OCI-LY7 (cell line): ENCODE results near the gene ITPKB. TPM values are rescaled to one million over a fixed set of nuclear protein-coding genes. Genes with fewer than 3 reads are reported as not detected.

Source experiments
- BruUV-seq: library from RNA; stranded (reverse); fragments of 400-500 nt; replicated peaks from 2 replicates; lab custom pipeline; 2021; lab: Mats Ljungman, UMichigan
- CTCF ChIA-PET: fragments of 300-600 bp; sonication (Branson Sonifier 250); formaldehyde crosslinking; loops from one replicate; lab custom pipeline; 2022; ENCODE audit warnings: antibody characterized with exemption; ENCODE audit not compliant: unreplicated experiment; lab: Charles Lee
- POLR2A ChIA-PET: fragments of 300-600 bp; sonication (Branson Sonifier 250); formaldehyde crosslinking; loops from one replicate; lab custom pipeline; 2022; ENCODE audit warnings: antibody characterized with exemption; lab: Charles Lee
- DNase-seq: peaks from one replicate; pipeline ENCODE4 v3.0.0-alpha.2; 2015; ENCODE audit warnings: low spot score
- H2AFZ ChIP-seq: fragments of 200-600 bp; sonication (generic), shearing (Covaris generic); 2 replicates; pipeline ENCODE4 v1.6.1; 2014; ENCODE audit warnings: mild to moderate bottlenecking, antibody characterized with exemption, low read length, moderate library complexity
- H3K27ac ChIP-seq: fragments of 200-600 bp; sonication (generic); 2 replicates; pipeline ENCODE4 v1.5.1; 2014; ENCODE audit warnings: mixed run types, low read depth, mild to moderate bottlenecking, moderate library complexity, low read length, inconsistent platforms; ENCODE audit not compliant: poor library complexity, severe bottlenecking
- H3K36me3 ChIP-seq: fragments of 200-600 bp; sonication (generic); 2 replicates; pipeline ENCODE4 v1.6.1; 2014; ENCODE audit warnings: mild to moderate bottlenecking, antibody characterized with exemption, low read length, moderate library complexity, mixed read lengths; ENCODE audit not compliant: insufficient read depth
- H3K4me1 ChIP-seq: fragments of 200-600 bp; sonication (generic); 2 replicates; pipeline ENCODE4 v1.5.1; 2014; ENCODE audit warnings: mild to moderate bottlenecking, low read length; ENCODE audit not compliant: insufficient read depth, poor library complexity, severe bottlenecking
- H3K4me2 ChIP-seq: fragments of 200-600 bp; sonication (generic); 2 replicates; pipeline ENCODE4 v1.6.1; 2014; ENCODE audit warnings: mild to moderate bottlenecking, low read length
- H3K4me3 ChIP-seq: fragments of 200-600 bp; sonication (generic); 2 replicates; pipeline ENCODE4 v1.5.1; 2014; ENCODE audit warnings: mild to moderate bottlenecking, low read depth, low read length; ENCODE audit not compliant: poor library complexity, severe bottlenecking
- H3K79me2 ChIP-seq: fragments of 200-600 bp; sonication (generic); 2 replicates; pipeline ENCODE4 v1.6.1; 2016; ENCODE audit warnings: low read depth, mild to moderate bottlenecking, low read length, moderate library complexity, mixed read lengths; ENCODE audit not compliant: insufficient read depth
- H3K9me2 ChIP-seq: fragments of 200-600 bp; sonication (generic); 2 replicates; pipeline ENCODE4 v1.6.1; 2016; ENCODE audit warnings: mild to moderate bottlenecking, low read length, mixed read lengths; ENCODE audit not compliant: insufficient read depth
- H3K9me3 ChIP-seq: fragments of 200-600 bp; sonication (generic); 2 replicates; pipeline ENCODE4 v1.6.1; 2014; ENCODE audit warnings: mild to moderate bottlenecking, mixed run types, low read length, mixed read lengths
- H4K20me1 ChIP-seq: fragments of 200-600 bp; sonication (generic); 2 replicates; pipeline ENCODE4 v1.6.1; 2014; ENCODE audit warnings: mild to moderate bottlenecking, antibody characterized with exemption, low read length, moderate library complexity, mixed read lengths; ENCODE audit not compliant: insufficient read depth
- EZH2phosphoT487 ChIP-seq: fragments of 200-600 bp; sonication (generic); IDR thresholded peaks from 2 replicates; pipeline ENCODE4 v1.6.1; 2018; ENCODE audit warnings: low read depth, borderline replicate concordance, mild to moderate bottlenecking, mixed run types, antibody characterized with exemption, low read length, moderate library complexity, mixed read lengths
- intact Hi-C: fragments of 100-400 bp; cut with micrococcal nuclease; formaldehyde crosslinking; loops from one replicate; pipeline ENCODE4 v1.10.0; 2022; ENCODE audit not compliant: unreplicated experiment
- total RNA-seq, 2 experiments: library from RNA; depleted of rRNA in 1 of 2; stranded (reverse); fragments of >200 nt in 1 of 2; shearing (Covaris generic) in 1 of 2; gene quantifications; 2 replicates each; pipeline ENCODE4 v1.2.3, GENCODE V29; 2014 to 2022
- TF ChIP-seq, protein P1 (sequence below): fragments of 200-600 bp; sonication (generic); conservative IDR thresholded peaks from 2 replicates; pipeline ENCODE4 v1.5.1; 2014; ENCODE audit warnings: mild to moderate bottlenecking, antibody characterized with exemption, low read length, moderate library complexity, mixed read lengths

Gene ITPKB
- total RNA-seq, 2 experiments from 2014 or later: 20.5 to 33.3 TPM

DNA sequence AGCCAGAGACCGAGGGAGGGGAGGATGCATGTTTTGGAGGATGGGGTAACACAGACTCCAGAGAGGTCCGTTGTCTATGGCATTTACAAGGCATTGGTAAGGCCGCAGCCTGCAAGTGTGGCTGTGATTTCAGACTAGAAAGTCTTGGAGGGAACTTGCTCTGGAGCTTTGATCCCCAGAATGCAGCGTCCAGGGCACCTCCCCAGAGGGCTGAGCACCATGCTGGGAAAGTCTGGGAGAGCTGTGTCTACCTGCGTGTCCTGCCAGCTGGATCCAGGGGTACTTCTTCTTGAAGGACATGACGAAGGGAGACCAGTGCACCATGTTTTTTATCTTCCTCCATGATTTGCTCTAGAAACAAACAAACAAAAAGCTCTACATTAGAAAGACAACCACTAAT lies 90.7 kb downstream of the ITPKB start:
- Histone ChIP-seq H3K9me3 (no peaks in the 10 kb centered on the region), H3K79me2 (peaks cover 5% of the 10 kb centered on the region; the same call in 1 of the 2 replicates)

DNA sequence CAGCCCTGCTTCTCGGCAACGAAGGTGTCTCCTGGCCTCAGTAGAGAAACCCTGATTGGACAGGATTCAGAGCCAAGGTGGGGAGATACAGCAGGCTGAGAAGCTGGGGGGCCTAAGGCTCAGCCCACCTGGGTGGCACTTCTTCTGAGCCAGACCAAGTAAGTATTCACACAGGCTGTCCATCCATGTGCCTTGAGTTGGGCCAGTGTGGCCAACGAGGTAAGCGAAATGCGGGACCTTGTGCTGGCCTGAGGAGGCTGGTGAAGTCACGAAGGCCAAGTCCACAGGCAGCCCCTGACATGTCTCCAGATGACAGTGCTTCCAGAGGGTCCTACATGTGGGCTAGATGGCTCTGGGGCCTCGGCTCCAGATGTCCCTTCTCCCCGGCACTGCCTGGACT lies 91.4 kb downstream of the ITPKB start:
- H3K4me1 ChIP-seq: peaks cover 31% of the 10 kb centered on the region
- H3K9me2 ChIP-seq: no peaks in the 10 kb centered on the region
- peaks cover 5% of the 10 kb centered on the region; the same call in 1 of the 2 replicates for H3K79me2 ChIP-seq
- H3K9me3 ChIP-seq: no peaks in the 10 kb centered on the region
- H2AFZ ChIP-seq: no peak overlapping the region
- no peak overlapping the region for H3K4me2 ChIP-seq
- ChIA-PET POLR2A (interaction anchor here (1.4 kb wide), 1 partner anchor 26 kb away, joined by 3 read pairs; no protein-coding TSS in a partner anchor), CTCF (no interaction called here)
- intact Hi-C loops: no loop called here
- DNase-seq: no peak
- no peak overlapping the region for H3K27ac ChIP-seq
- BruUV-seq: no TSS peak
- no peak overlapping the region for H3K4me3 ChIP-seq
- TF ChIP-seq, protein P1, sequence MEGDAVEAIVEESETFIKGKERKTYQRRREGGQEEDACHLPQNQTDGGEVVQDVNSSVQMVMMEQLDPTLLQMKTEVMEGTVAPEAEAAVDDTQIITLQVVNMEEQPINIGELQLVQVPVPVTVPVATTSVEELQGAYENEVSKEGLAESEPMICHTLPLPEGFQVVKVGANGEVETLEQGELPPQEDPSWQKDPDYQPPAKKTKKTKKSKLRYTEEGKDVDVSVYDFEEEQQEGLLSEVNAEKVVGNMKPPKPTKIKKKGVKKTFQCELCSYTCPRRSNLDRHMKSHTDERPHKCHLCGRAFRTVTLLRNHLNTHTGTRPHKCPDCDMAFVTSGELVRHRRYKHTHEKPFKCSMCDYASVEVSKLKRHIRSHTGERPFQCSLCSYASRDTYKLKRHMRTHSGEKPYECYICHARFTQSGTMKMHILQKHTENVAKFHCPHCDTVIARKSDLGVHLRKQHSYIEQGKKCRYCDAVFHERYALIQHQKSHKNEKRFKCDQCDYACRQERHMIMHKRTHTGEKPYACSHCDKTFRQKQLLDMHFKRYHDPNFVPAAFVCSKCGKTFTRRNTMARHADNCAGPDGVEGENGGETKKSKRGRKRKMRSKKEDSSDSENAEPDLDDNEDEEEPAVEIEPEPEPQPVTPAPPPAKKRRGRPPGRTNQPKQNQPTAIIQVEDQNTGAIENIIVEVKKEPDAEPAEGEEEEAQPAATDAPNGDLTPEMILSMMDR: no peak
- no peak for TF ChIP-seq EZH2phosphoT487
- H4K20me1 ChIP-seq: no peaks in the 10 kb centered on the region
- H3K36me3 ChIP-seq: peaks cover 60% of the 10 kb centered on the region

More for the DNA sequence above, 90.7 kb downstream of the ITPKB start:
- Histone ChIP-seq H3K4me3 (no peak overlapping the region), H3K4me1 (peaks cover 24% of the 10 kb centered on the region), H2AFZ (no peak overlapping the region), H3K9me2 (no peaks in the 10 kb centered on the region), H4K20me1 (no peaks in the 10 kb centered on the region), H3K27ac (no peak overlapping the region), H3K36me3 (peaks cover 55% of the 10 kb centered on the region), H3K4me2 (no peak overlapping the region)
- CTCF ChIA-PET: interaction anchor here (0.9 kb wide), 1 partner anchor 39 kb away, joined by 3 read pairs; no protein-coding TSS in a partner anchor
- TF ChIP-seq, protein P1: no peak
- TF ChIP-seq EZH2phosphoT487: no peak
- BruUV-seq: no TSS peak
- POLR2A ChIA-PET: interaction anchor here (0.6 to 1.4 kb wide), 5 partner anchors 25 to 212 kb away, joined by 3 to 5 read pairs (median 3); no protein-coding TSS in a partner anchor
- DNase-seq: no peak
- intact Hi-C loops: no loop called here

DNA sequence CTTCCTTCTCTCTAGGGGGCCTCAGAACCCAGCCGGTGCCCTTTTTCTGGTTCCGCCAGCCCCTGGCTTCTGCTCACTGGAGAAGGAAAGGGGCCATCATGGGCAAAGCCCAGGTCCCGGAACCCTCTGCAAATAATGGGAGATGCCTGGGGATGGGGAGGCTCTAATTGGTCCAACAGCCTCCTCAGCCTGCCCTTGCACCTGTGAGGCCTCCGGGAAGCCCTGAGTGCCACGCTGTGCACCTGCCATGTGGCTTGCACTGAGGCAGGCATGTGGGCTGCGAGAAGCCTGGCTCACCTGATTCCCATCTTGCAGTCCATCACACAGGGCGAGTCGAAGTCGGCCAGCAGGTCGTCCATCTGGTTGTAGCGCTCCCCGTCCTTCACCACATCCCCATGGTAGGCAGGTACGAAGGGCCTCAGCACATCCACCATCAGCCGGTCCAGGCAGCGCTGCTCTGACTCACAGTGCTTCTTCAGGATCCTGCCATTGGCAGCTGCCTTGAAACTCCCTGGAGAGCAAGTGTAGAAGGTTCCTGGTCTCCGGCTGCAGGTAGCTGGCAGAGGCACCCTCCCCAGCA lies 92.1 kb downstream of the ITPKB start:
- DNase-seq: no peak
- BruUV-seq: no TSS peak
- Histone ChIP-seq H3K4me2 (no peak overlapping the region), H3K4me1 (peaks cover 32% of the 10 kb centered on the region), H3K36me3 (peaks cover 68% of the 10 kb centered on the region), H4K20me1 (no peaks in the 10 kb centered on the region), H2AFZ (no peak overlapping the region), H3K9me3 (no peaks in the 10 kb centered on the region), H3K79me2 (peaks cover 5% of the 10 kb centered on the region; the same call in 1 of the 2 replicates), H3K9me2 (no peaks in the 10 kb centered on the region), H3K27ac (no peak overlapping the region), H3K4me3 (no peak overlapping the region)
- TF ChIP-seq, protein P1: no peak
- TF ChIP-seq EZH2phosphoT487: no peak
- ChIA-PET CTCF (no interaction called here), POLR2A (interaction anchor here (0.9 kb wide), 1 partner anchor 84 kb away, joined by 4 read pairs; no protein-coding TSS in a partner anchor)
- intact Hi-C loops: no loop called here
